Karpas-422 (cell line): ENCODE measurements around the gene CLEC17A. TPM values are rescaled to one million over a fixed set of nuclear protein-coding genes. Genes with fewer than 3 reads are reported as not detected.
"Not testable (repeated sequence)": the region's sequence is repeated elsewhere in the genome, so short reads cannot be mapped to it uniquely, and the experiment has no call there.

Experiments
- DNase-seq: peaks from one replicate; pipeline ENCODE4 v3.0.0-alpha.2; 2015
- H2AFZ ChIP-seq: fragments of 200-600 bp; sonication (generic); 2 replicates; pipeline ENCODE4 v1.6.1; 2014; ENCODE audit warnings: antibody characterized with exemption, low read length, mixed read lengths
- H3K27ac ChIP-seq: fragments of 200-600 bp; sonication (generic); 2 replicates; pipeline ENCODE4 v1.5.1; 2014; ENCODE audit warnings: mild to moderate bottlenecking, low read length, moderate library complexity
- H3K27me3 ChIP-seq: fragments of 200-600 bp; sonication (generic); 2 replicates; pipeline ENCODE4 v1.6.1; 2014; ENCODE audit warnings: low read length, mixed read lengths
- H3K36me3 ChIP-seq: fragments of 200-600 bp; sonication (generic); 2 replicates; pipeline ENCODE4 v1.6.1; 2014; ENCODE audit warnings: low read length, mixed read lengths; ENCODE audit not compliant: insufficient read depth
- H3K4me1 ChIP-seq: fragments of 200-600 bp; sonication (generic); 2 replicates; pipeline ENCODE4 v1.6.1; 2014; ENCODE audit warnings: mild to moderate bottlenecking, low read length, mixed read lengths
- H3K4me2 ChIP-seq: fragments of 200-600 bp; sonication (generic); 2 replicates; pipeline ENCODE4 v1.6.1; 2014; ENCODE audit warnings: low read length, low read depth, mild to moderate bottlenecking; ENCODE audit not compliant: poor library complexity, severe bottlenecking
- H3K4me3 ChIP-seq: fragments of 200-600 bp; sonication (generic); 2 replicates; pipeline ENCODE4 v1.5.1; 2014; ENCODE audit warnings: mild to moderate bottlenecking, antibody characterized with exemption, low read length, mixed read lengths
- H3K79me2 ChIP-seq: fragments of 200-600 bp; sonication (generic); 2 replicates; pipeline ENCODE4 v1.6.1; 2014; ENCODE audit warnings: mild to moderate bottlenecking, low read length, mixed read lengths
- H3K9ac ChIP-seq: fragments of 200-600 bp; sonication (generic); 2 replicates; pipeline ENCODE4 v1.6.0; 2014; ENCODE audit warnings: low read length
- H3K9me2 ChIP-seq: fragments of 200-600 bp; sonication (generic), shearing (Covaris generic); replicated peaks from 2 replicates; pipeline ENCODE4 v1.6.0; 2014; ENCODE audit warnings: mild to moderate bottlenecking, low read length, moderate library complexity; ENCODE audit not compliant: insufficient read depth
- H3K9me3 ChIP-seq: fragments of 300-700, 200-600 bp; sonication (generic); 2 replicates; pipeline ENCODE4 v1.6.1; 2014; ENCODE audit warnings: low read length, mixed read lengths
- H4K20me1 ChIP-seq: fragments of 200-600 bp; sonication (generic); 2 replicates; pipeline ENCODE4 v1.6.1; 2014; ENCODE audit warnings: mild to moderate bottlenecking, antibody characterized with exemption, low read length, low read depth; ENCODE audit not compliant: insufficient read depth
- total RNA-seq: library from RNA; depleted of rRNA; stranded (reverse); fragments of >200 nt; shearing (Covaris generic); gene quantifications from 2 replicates; pipeline ENCODE4 v1.2.3, GENCODE V29; 2014; ENCODE audit warnings: low replicate concordance

CLEC17A gene
- total RNA-seq, 1 experiment from 2014 or later, result 7.4 TPM

- not testable (repeated sequence) for H2AFZ ChIP-seq, H3K4me3 ChIP-seq, H3K4me1 ChIP-seq, H3K4me2 ChIP-seq, H3K9ac ChIP-seq, H4K20me1 ChIP-seq, H3K27me3 ChIP-seq, H3K79me2 ChIP-seq, H3K9me2 ChIP-seq, DNase-seq, H3K9me3 ChIP-seq, H3K36me3 ChIP-seq, H3K27ac ChIP-seq
Observed at GRCh38 chr19:14624491-14624890, 41.6 kb downstream of the CLEC17A start.

GRCh38 chr19:14629557-14629956 is 46.7 kb downstream of the CLEC17A start:
- no peaks in the 10 kb centered on the region for H3K4me1 ChIP-seq
- DNase-seq, result no peak
- H4K20me1 ChIP-seq, result no peaks in the 10 kb centered on the region
- H3K4me2 ChIP-seq, result no peak overlapping the region
- H3K9me3 ChIP-seq, result no peaks in the 10 kb centered on the region
- H3K9me2 ChIP-seq, result no peaks in the 10 kb centered on the region
- no peaks in the 10 kb centered on the region for H3K36me3 ChIP-seq
- no peak overlapping the region for H3K4me3 ChIP-seq
- no peak overlapping the region for H2AFZ ChIP-seq
- H3K27me3 ChIP-seq, result no peaks in the 10 kb centered on the region
- H3K27ac ChIP-seq, result no peak overlapping the region
- no peak overlapping the region for H3K9ac ChIP-seq
- H3K79me2 ChIP-seq, result no peaks in the 10 kb centered on the region

GRCh38 chr19:14632286-14632685 is 49.4 kb downstream of the CLEC17A start:
- peak; percentile 82 for DNase-seq
- no peak overlapping the region for H2AFZ ChIP-seq

GRCh38 chr19:14639536-14640277 is 56.8 kb downstream of the CLEC17A start:
- Histone ChIP-seq H2AFZ (no peak overlapping the region), H3K27me3 (no peaks in the 10 kb centered on the region), H3K9ac (no peak overlapping the region), H3K4me1 (peaks cover 15% of the 10 kb centered on the region), H3K79me2 (no peaks in the 10 kb centered on the region), H3K9me2 (no peaks in the 10 kb centered on the region), H3K4me2 (peak overlapping the region; percentile 55), H3K27ac (peak overlapping the region; percentile 50), H3K9me3 (peaks cover 7% of the 10 kb centered on the region; the same call in 1 of the 2 replicates), H3K36me3 (0 out of 2 replicates have a peak, but pooled peaks cover 2% of the 10 kb centered on the region), H3K4me3 (0 out of 2 replicates have a peak overlapping the region, but pooled peaks have one; percentile 1), H4K20me1 (no peaks in the 10 kb centered on the region)
- peak; percentile 77 for DNase-seq

More at GRCh38 chr19:14632286-14632685, 49.4 kb downstream of the CLEC17A start:
- H3K4me2 ChIP-seq, result no peak overlapping the region
- no peaks in the 10 kb centered on the region for H3K27me3 ChIP-seq
- H3K79me2 ChIP-seq, result no peaks in the 10 kb centered on the region
- no peak overlapping the region for H3K27ac ChIP-seq
- H3K9ac ChIP-seq, result no peak overlapping the region
- H3K4me1 ChIP-seq, result no peaks in the 10 kb centered on the region
- H3K9me3 ChIP-seq, result no peaks in the 10 kb centered on the region
- H4K20me1 ChIP-seq, result no peaks in the 10 kb centered on the region
- no peak overlapping the region for H3K4me3 ChIP-seq
- H3K36me3 ChIP-seq, result no peaks in the 10 kb centered on the region
- no peaks in the 10 kb centered on the region for H3K9me2 ChIP-seq

GRCh38 chr19:14648506-14648905 is 65.6 kb downstream of the CLEC17A start:
- no peaks in the 10 kb centered on the region for H3K4me1 ChIP-seq
- H3K9me2 ChIP-seq, result no peaks in the 10 kb centered on the region
- H3K9ac ChIP-seq, result no peak overlapping the region
- H3K9me3 ChIP-seq, result no peaks in the 10 kb centered on the region
- no peaks in the 10 kb centered on the region for H3K79me2 ChIP-seq
- no peak overlapping the region for H3K27ac ChIP-seq
- no peak for DNase-seq
- H4K20me1 ChIP-seq, result no peaks in the 10 kb centered on the region
- no peak overlapping the region for H2AFZ ChIP-seq
- H3K27me3 ChIP-seq, result no peaks in the 10 kb centered on the region
- no peaks in the 10 kb centered on the region for H3K36me3 ChIP-seq
- H3K4me3 ChIP-seq, result no peak overlapping the region
- H3K4me2 ChIP-seq, result no peak overlapping the region

GRCh38 chr19:14649020-14649419 is 66.1 kb downstream of the CLEC17A start:
- Histone ChIP-seq H3K4me3 (no peak overlapping the region), H3K27ac (no peak overlapping the region), H3K4me1 (no peaks in the 10 kb centered on the region), H4K20me1 (no peaks in the 10 kb centered on the region), H3K9me3 (no peaks in the 10 kb centered on the region), H2AFZ (no peak overlapping the region), H3K79me2 (no peaks in the 10 kb centered on the region), H3K27me3 (no peaks in the 10 kb centered on the region), H3K4me2 (no peak overlapping the region), H3K9ac (no peak overlapping the region), H3K9me2 (no peaks in the 10 kb centered on the region), H3K36me3 (no peaks in the 10 kb centered on the region)
- no peak for DNase-seq

- no peaks in the 10 kb centered on the region for H3K9me3 ChIP-seq
- no peaks in the 10 kb centered on the region for H4K20me1 ChIP-seq
- no peaks in the 10 kb centered on the region for H3K27me3 ChIP-seq
- no peak for DNase-seq
- H2AFZ ChIP-seq, result no peak overlapping the region
- H3K4me1 ChIP-seq, result no peaks in the 10 kb centered on the region
- no peak overlapping the region for H3K4me2 ChIP-seq
- no peaks in the 10 kb centered on the region for H3K36me3 ChIP-seq
- no peaks in the 10 kb centered on the region for H3K79me2 ChIP-seq
- H3K4me3 ChIP-seq, result no peak overlapping the region
- no peaks in the 10 kb centered on the region for H3K9me2 ChIP-seq
- H3K27ac ChIP-seq, result no peak overlapping the region
- H3K9ac ChIP-seq, result no peak overlapping the region
Observed at GRCh38 chr19:14650161-14650560, 67.3 kb downstream of the CLEC17A start.

- Histone ChIP-seq H4K20me1 (no peaks in the 10 kb centered on the region), H3K27ac (no peak overlapping the region), H3K9me3 (no peaks in the 10 kb centered on the region), H3K27me3 (no peaks in the 10 kb centered on the region), H3K4me3 (no peak overlapping the region), H3K9me2 (no peaks in the 10 kb centered on the region), H3K9ac (no peak overlapping the region), H3K4me1 (no peaks in the 10 kb centered on the region), H3K79me2 (no peaks in the 10 kb centered on the region), H3K36me3 (no peaks in the 10 kb centered on the region), H3K4me2 (no peak overlapping the region), H2AFZ (no peak overlapping the region)
- no peak for DNase-seq
Observed at GRCh38 chr19:14654786-14655560, 72.1 kb downstream of the CLEC17A start.
